GM21423 (cell line): ENCODE results near the gene HDAC11.
"Not testable (repeated sequence)": the region's sequence is repeated elsewhere in the genome, so short reads cannot be mapped to it uniquely, and the experiment has no call there.

Source experiments
- ATAC-seq: cut with Tn5 transposase; IDR thresholded peaks from one replicate; pipeline ENCODE4 v1.9.1; 2021; ENCODE audit warnings: mild to moderate bottlenecking, moderate library complexity; ENCODE audit not compliant: unreplicated experiment

The HDAC11 gene

GRCh38 chr3:13521749-13522148 is 41.6 kb downstream of the HDAC11 start:
- ATAC-seq, result not testable (repeated sequence)

- no peak for ATAC-seq
Observed at GRCh38 chr3:13522236-13522635, 42.1 kb downstream of the HDAC11 start.

- no peak for ATAC-seq
Observed at GRCh38 chr3:13524979-13525669, 45.0 kb downstream of the HDAC11 start.

- ATAC-seq, result no peak
Observed at GRCh38 chr3:13525827-13526625, 45.9 kb downstream of the HDAC11 start.

GRCh38 chr3:13526626-13526949 is 46.5 kb downstream of the HDAC11 start:
- no peak for ATAC-seq

GRCh38 chr3:13528217-13528867 is 48.2 kb downstream of the HDAC11 start:
- ATAC-seq, result no peak

- no peak for ATAC-seq
Observed at GRCh38 chr3:13529196-13530112, 49.3 kb downstream of the HDAC11 start.

GRCh38 chr3:13530241-13531009 is 50.3 kb downstream of the HDAC11 start:
- no peak for ATAC-seq

- no peak for ATAC-seq
Observed at GRCh38 chr3:13532085-13532484, 52.0 kb downstream of the HDAC11 start.

- no peak for ATAC-seq
Observed at GRCh38 chr3:13532631-13533030, 52.5 kb downstream of the HDAC11 start.

GRCh38 chr3:13533885-13534301 is 53.8 kb downstream of the HDAC11 start:
- ATAC-seq, result no peak

- ATAC-seq, result no peak
Observed at GRCh38 chr3:13535526-13535875, 55.4 kb downstream of the HDAC11 start.

GRCh38 chr3:13535905-13536304 is 55.8 kb downstream of the HDAC11 start:
- ATAC-seq, result no peak

- ATAC-seq, result no peak
Observed at GRCh38 chr3:13536432-13536831, 56.3 kb downstream of the HDAC11 start.

- no peak for ATAC-seq
Observed at GRCh38 chr3:13536832-13537231, 56.7 kb downstream of the HDAC11 start.

- no peak for ATAC-seq
Observed at GRCh38 chr3:13537244-13537908, 57.3 kb downstream of the HDAC11 start.

GRCh38 chr3:13537909-13538296 is 57.8 kb downstream of the HDAC11 start:
- no peak for ATAC-seq

GRCh38 chr3:13538520-13539291 is 58.6 kb downstream of the HDAC11 start:
- no peak for ATAC-seq

GRCh38 chr3:13539292-13539638 is 59.2 kb downstream of the HDAC11 start:
- no peak for ATAC-seq
